GM21786 (cell line): ENCODE results near the gene PDK1.

Experiments
- ATAC-seq: cut with Tn5 transposase; IDR thresholded peaks from one replicate; pipeline ENCODE4 v1.9.1; 2021; ENCODE audit not compliant: unreplicated experiment

The PDK1 gene

GRCh38 chr2:172639256-172639655, 83.4 kb downstream of the PDK1 start:
- no peak for ATAC-seq

GRCh38 chr2:172639823-172640222, 83.9 kb downstream of the PDK1 start:
- ATAC-seq: no peak

- no peak for ATAC-seq
These were observed 84.5 kb downstream of the PDK1 start for GRCh38 chr2:172640389-172640788.

GRCh38 chr2:172642301-172643020, 86.6 kb downstream of the PDK1 start:
- ATAC-seq: no peak

GRCh38 chr2:172643142-172643541, 87.3 kb downstream of the PDK1 start:
- no peak for ATAC-seq

- ATAC-seq: no peak
These were observed 91.5 kb downstream of the PDK1 start for GRCh38 chr2:172647439-172647838.

GRCh38 chr2:172655091-172655837, 99.4 kb downstream of the PDK1 start:
- no peak for ATAC-seq

GRCh38 chr2:172655838-172656573, 100.1 kb downstream of the PDK1 start:
- no peak for ATAC-seq
